NCI-H1417 treated with DMSO at 0.1 percent for 48 hours (cell line): ENCODE measurements around the gene SEC63.
"Not testable (repeated sequence)": the region's sequence is repeated elsewhere in the genome, so short reads cannot be mapped to it uniquely, and the experiment has no call there.

Source experiments
- DNase-seq: peaks from one replicate; lab custom pipeline; 2025; lab: John Stamatoyannopoulos, UW

SEC63 gene, protein sequence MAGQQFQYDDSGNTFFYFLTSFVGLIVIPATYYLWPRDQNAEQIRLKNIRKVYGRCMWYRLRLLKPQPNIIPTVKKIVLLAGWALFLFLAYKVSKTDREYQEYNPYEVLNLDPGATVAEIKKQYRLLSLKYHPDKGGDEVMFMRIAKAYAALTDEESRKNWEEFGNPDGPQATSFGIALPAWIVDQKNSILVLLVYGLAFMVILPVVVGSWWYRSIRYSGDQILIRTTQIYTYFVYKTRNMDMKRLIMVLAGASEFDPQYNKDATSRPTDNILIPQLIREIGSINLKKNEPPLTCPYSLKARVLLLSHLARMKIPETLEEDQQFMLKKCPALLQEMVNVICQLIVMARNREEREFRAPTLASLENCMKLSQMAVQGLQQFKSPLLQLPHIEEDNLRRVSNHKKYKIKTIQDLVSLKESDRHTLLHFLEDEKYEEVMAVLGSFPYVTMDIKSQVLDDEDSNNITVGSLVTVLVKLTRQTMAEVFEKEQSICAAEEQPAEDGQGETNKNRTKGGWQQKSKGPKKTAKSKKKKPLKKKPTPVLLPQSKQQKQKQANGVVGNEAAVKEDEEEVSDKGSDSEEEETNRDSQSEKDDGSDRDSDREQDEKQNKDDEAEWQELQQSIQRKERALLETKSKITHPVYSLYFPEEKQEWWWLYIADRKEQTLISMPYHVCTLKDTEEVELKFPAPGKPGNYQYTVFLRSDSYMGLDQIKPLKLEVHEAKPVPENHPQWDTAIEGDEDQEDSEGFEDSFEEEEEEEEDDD

GRCh38 chr6:107957909-107958688 is at the start of gene SEC63:
Gene SEC63 (minus strand): TSS chr6:107958208. CDS start chr6:107958009, 199 bp downstream.
- peak; percentile 69 for DNase-seq

DNA sequence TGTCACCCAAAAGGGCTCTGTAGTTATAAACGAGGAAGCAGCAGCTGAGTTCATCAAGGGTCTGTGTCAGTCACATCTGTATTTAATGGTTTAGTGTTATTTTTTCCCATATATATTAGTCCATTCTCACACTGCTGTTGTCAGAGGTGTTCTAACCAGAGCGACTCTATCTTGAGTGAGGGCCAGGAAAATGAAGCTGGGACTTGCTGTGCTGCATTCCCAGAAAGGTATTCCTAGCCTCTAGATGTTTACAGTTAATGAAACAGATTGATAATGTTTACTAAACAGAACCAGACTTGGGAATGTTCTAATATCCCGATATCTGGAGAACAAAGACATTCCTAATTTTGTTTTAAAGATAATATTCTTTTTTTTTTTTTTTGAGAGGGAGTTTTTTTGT is 48.0 kb upstream of the SEC63 start:
- no peak for DNase-seq

GRCh38 chr6:108004861-108005260 is 46.9 kb upstream of the SEC63 start:
- no peak for DNase-seq

DNA sequence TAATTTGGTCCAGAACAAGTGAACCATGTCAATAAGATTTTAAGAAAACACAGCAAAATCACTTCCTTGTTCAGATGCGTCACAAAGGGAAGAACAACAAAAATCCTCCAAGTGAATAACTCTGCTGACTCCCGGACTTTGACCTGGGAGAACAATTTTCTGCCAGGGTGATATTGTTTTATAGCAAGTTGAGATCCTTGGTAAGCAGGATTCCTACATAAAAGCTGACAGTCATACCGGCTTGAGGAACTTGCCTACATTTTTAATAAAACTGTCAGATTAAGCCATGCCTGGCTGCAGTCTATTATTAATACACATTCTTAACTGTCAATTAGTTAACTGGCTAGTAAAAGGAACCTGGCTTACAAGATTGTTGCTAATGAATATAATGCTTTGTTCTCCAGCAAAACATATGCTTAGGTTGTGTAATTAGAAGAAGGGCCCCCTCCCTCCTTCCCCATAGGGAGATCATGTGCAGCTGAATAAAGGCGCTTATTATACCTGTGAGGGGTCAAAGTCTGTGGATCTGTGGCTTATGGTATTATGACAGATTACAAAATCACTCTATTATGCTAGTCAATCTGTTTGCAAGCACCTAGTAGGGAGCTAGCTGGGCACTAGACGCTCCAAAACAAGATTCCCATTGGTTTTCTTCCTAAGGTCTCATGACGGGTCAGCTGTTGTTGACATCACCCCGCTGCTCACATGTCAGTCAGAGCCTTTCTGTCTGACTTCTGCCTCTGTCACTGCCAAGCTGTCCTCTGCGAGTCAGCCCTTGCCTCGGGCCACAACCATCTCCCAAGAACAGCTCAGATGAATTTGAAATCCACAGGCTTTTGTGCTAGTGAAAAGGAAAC is 44.6 kb upstream of the SEC63 start:
- DNase-seq = peak; percentile 20

DNA sequence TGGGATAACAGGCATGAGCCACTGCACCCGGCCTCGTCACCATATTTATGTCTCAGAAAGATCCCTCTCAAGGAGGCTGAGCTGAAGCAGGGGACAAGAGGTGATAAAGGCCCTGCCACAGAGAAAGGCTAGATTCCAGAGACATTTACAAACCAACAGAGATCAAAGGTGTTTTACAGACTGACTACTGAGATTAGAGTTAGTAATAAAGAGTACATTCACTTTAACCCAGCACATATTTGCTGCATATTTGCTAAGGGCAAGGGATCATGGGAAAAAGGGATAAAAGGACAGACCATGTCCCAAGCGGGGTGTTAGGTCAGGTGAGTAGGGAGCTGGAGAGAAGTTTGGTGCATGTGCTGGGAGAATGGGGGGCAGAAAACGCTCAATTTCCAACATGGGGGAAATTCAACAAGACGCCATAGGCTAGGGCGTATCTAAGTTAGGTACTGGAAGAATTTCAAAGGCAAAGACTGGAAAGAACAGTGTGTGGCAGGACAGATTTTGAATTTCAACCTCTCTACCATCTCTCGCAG is 43.8 kb upstream of the SEC63 start:
- no peak for DNase-seq

- DNase-seq = not testable (repeated sequence)
Observed at GRCh38 chr6:108000259-108000658, 42.3 kb upstream of the SEC63 start.

DNA sequence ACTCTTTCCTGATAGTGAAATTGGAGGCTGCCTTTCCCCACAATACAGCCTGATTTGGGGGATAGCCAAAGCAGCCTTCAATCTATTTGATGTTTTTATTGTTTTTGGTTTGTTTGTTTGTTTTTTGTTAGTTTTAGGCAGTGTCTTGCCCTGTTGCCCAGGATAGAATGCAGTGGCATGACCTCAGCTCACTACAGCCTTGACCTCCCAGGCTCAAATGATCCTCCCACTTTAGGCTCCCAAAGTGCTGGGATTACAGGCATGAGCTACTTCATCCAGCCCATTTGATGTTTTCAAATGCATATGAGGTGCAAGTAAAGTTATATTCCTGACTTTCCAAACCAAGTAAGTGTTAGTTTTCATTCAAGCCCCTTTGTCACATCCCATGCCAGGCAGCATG is 41.3 kb upstream of the SEC63 start:
- DNase-seq = no peak

GRCh38 chr6:107991772-107992550 is 34.0 kb upstream of the SEC63 start:
- DNase-seq = no peak

DNA sequence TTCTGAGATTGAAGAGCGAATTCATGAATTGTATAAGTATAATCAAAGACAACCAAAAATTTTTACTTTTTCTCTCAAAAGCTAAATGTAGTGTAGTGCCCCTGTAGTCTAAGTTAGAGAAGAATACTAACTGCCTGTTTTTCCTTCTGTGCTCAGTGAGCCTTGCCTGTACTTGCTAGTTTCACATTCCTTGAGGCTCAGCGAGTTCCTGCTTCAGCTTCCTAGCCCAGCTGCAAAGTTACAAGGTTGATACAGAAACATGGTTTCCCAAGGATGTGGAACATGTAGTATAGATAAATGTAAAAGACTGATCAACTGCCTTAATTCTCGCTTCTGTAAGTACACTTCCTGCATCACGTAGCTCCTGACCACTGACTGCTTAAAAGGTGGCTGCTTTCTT is 33.1 kb upstream of the SEC63 start:
- no peak for DNase-seq

DNA sequence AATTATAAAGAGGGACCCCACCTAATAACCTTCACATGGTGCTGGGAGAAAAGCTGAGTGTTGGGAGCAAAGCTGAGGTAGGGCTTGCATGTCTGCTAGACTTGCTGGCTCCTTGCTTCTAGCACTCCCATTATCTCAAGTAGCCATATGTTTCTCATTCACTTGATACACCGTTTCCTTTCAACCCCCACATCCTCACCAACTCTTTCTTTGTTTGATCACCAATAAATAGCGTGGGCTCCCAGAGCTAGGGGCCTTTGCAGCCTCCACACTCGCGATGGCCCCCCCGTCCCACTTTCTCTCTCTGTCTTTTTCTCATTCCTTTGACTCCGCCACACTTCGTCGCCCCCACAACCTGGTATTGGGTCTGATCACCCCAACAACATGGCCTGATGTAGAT is 32.6 kb upstream of the SEC63 start:
- DNase-seq = not testable (repeated sequence)

DNA sequence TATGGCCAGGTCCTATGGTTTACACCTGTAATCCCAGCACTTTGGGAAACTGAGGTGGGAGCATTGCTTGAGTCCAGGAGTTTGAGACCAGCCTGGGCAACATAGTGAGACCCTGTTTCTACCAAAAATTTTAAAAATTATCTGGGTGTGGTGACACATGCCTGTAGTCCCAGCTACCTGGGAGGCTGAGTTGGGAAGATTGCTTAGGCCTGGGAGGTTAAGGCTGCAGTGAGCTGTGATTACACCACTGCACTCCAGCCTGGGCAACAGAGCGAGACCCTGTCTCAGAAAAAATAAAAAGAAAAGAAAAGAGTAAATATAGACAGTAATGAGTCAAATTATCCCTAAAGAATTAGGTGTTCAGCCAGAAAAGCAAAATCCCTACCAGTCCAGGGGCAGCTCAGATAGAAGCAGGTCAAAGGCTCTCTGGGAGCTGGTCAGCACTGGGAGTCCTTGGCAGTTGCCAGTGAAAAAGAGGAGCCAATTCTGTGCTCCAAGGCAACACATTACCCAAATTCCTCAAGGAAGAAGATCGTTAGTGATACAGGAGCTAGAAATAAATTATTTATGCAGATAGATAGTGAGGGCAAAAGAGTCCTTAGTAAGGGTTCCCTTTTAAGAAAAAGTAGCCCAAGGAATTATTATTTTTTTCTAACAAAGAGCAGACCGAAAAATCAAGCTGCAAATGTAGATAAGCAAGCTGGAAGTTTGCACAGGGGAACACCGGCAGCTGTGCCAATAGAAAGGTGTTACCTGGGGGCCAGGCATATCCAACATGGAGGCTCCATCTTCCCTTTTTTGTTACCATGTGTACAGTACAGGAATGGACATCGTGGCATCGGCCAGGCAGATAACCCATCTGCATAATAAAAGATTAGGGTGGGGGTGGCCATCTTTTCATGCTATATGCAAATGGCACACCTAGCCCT is 31.4 kb upstream of the SEC63 start:
- no peak for DNase-seq

GRCh38 chr6:107988570-107988969 is 30.6 kb upstream of the SEC63 start:
- no peak for DNase-seq

GRCh38 chr6:107987805-107988204 is 29.8 kb upstream of the SEC63 start:
- no peak for DNase-seq

DNA sequence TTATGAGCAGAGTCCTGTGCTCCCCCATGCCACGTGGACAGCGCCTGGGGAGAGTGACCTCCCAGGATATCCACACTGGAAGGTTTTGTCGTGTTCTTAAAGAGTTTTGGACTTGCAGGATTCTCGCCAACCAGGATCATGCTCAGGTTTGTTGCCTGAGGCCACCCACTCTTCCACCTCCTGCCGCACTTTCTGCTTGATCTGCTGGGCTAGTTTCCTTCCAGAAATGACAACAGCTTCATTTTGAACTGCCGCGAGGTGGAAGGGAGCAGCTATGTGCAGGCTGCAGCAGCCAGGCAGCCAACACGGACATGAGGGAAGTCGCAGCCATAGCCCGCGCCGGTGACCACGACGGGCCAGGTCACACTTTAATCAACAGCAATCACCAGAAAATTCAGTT is 27.7 kb upstream of the SEC63 start:
- no peak for DNase-seq

- no peak for DNase-seq
Observed at GRCh38 chr6:107983811-107984210, 25.8 kb upstream of the SEC63 start.

GRCh38 chr6:107982486-107982885 is 24.5 kb upstream of the SEC63 start:
- DNase-seq = peak; percentile 12

- no peak for DNase-seq
Observed at GRCh38 chr6:107981695-107982094, 23.7 kb upstream of the SEC63 start.

- DNase-seq = no peak
Observed at GRCh38 chr6:107977283-107977682, 19.3 kb upstream of the SEC63 start.

- DNase-seq = no peak
Observed at GRCh38 chr6:107976155-107976783, 18.3 kb upstream of the SEC63 start.
